Nephron (organoid): ENCODE measurements around the gene DIO3.

ENCODE experiments used
- H3K27ac Mint-ChIP-seq, 3 experiments: 2 replicates each; pipeline ENCODE4 v1.8.0; 2020; ENCODE audit warnings: mixed read lengths in 3 of 3, mild to moderate bottlenecking in 2 of 3, moderate library complexity in 1 of 3
- H3K27me3 Mint-ChIP-seq: 2 replicates; pipeline ENCODE4 v1.8.0; 2021; ENCODE audit warnings: low read depth, mild to moderate bottlenecking, moderate library complexity, mixed read lengths
- H3K36me3 Mint-ChIP-seq: 2 replicates; pipeline ENCODE4 v1.8.0; 2020; ENCODE audit warnings: low read depth, mixed read lengths
- H3K4me1 Mint-ChIP-seq: 2 replicates; pipeline ENCODE4 v1.8.0; 2020; ENCODE audit warnings: mixed read lengths
- H3K4me3 Mint-ChIP-seq, 3 experiments: 2 replicates each; pipeline ENCODE4 v1.8.0; 2020; ENCODE audit warnings: mild to moderate bottlenecking in 3 of 3, mixed read lengths in 3 of 3, moderate library complexity in 2 of 3
- H3K9me3 Mint-ChIP-seq: 2 replicates; pipeline ENCODE4 v1.8.0; 2020; ENCODE audit warnings: mixed read lengths
- CTCF ChIP-seq, 3 experiments: fragments of 200-600 bp; sonication (generic); IDR thresholded peaks; one replicate each; pipeline ENCODE4 v1.5.0; 2021; ENCODE audit warnings: antibody characterized with exemption in 3 of 3; ENCODE audit not compliant: unreplicated experiment in 3 of 3

DIO3 gene

GRCh38 chr14:101593411-101594238, 32.3 kb downstream of the DIO3 start:
- H3K9me3 Mint-ChIP-seq, result peaks cover 15% of the 10 kb centered on the region
- no peak for TF ChIP-seq CTCF (IDR thresholded peaks at IDR 0.05; ENCODE audit: unreplicated experiment in 3 of 3)
- H3K4me3 Mint-ChIP-seq, result no peak overlapping the region
- no peak overlapping the region for H3K27ac Mint-ChIP-seq
- peaks cover 3% of the 10 kb centered on the region for H3K36me3 Mint-ChIP-seq
- H3K27me3 Mint-ChIP-seq, result peaks cover 19% of the 10 kb centered on the region
- H3K4me1 Mint-ChIP-seq, result peaks cover 5% of the 10 kb centered on the region

GRCh38 chr14:101594511-101595148, 33.3 kb downstream of the DIO3 start:
- no peak overlapping the region for H3K4me3 Mint-ChIP-seq
- peaks cover 15% of the 10 kb centered on the region for H3K9me3 Mint-ChIP-seq
- no peak overlapping the region for H3K27ac Mint-ChIP-seq
- H3K4me1 Mint-ChIP-seq, result no peaks in the 10 kb centered on the region
- no peak for TF ChIP-seq CTCF (IDR thresholded peaks at IDR 0.05; ENCODE audit: unreplicated experiment in 3 of 3)
- H3K27me3 Mint-ChIP-seq, result peaks cover 14% of the 10 kb centered on the region
- H3K36me3 Mint-ChIP-seq, result peaks cover 3% of the 10 kb centered on the region

GRCh38 chr14:101595349-101595748, 34.1 kb downstream of the DIO3 start:
- no peak overlapping the region for H3K4me3 Mint-ChIP-seq
- H3K27me3 Mint-ChIP-seq, result peaks cover 14% of the 10 kb centered on the region
- peaks cover 15% of the 10 kb centered on the region for H3K9me3 Mint-ChIP-seq
- H3K4me1 Mint-ChIP-seq, result no peaks in the 10 kb centered on the region
- TF ChIP-seq CTCF (IDR thresholded peaks at IDR 0.05; ENCODE audit: unreplicated experiment in 3 of 3), result no peak
- H3K36me3 Mint-ChIP-seq, result peaks cover 3% of the 10 kb centered on the region
- H3K27ac Mint-ChIP-seq, result no peak overlapping the region

GRCh38 chr14:101595887-101596721, 34.8 kb downstream of the DIO3 start:
- Mint-ChIP-seq H3K9me3 (peaks cover 15% of the 10 kb centered on the region), H3K4me1 (no peaks in the 10 kb centered on the region), H3K36me3 (peaks cover 3% of the 10 kb centered on the region), H3K27ac (peak overlapping the region in 2 of 3 experiments; percentile 16 to 61), H3K27me3 (peaks cover 12% of the 10 kb centered on the region), H3K4me3 (no peak overlapping the region)
- TF ChIP-seq CTCF (IDR thresholded peaks at IDR 0.05; ENCODE audit: unreplicated experiment in 3 of 3), result no peak

GRCh38 chr14:101596742-101597141, 35.4 kb downstream of the DIO3 start:
- H3K4me1 Mint-ChIP-seq, result no peaks in the 10 kb centered on the region
- H3K27ac Mint-ChIP-seq, result no peak overlapping the region
- H3K36me3 Mint-ChIP-seq, result peaks cover 3% of the 10 kb centered on the region
- H3K9me3 Mint-ChIP-seq, result peaks cover 15% of the 10 kb centered on the region
- peaks cover 12% of the 10 kb centered on the region for H3K27me3 Mint-ChIP-seq
- no peak overlapping the region for H3K4me3 Mint-ChIP-seq
- TF ChIP-seq CTCF (IDR thresholded peaks at IDR 0.05; ENCODE audit: unreplicated experiment in 3 of 3), result no peak
